ELF-1 (cell line): ENCODE data around the gene MAST4.
"Not testable (repeated sequence)": the region's sequence is repeated elsewhere in the genome, so short reads cannot be mapped to it uniquely, and the experiment has no call there.

Experiments
- DNase-seq: peaks from one replicate; pipeline ENCODE4 v3.0.0-alpha.2; 2016; ENCODE audit warnings: low read depth, low spot score

MAST4 gene

GRCh38 chr5:66646570-66646969 lies 50.4 kb downstream of the MAST4 start:
- no peak for DNase-seq

- no peak for DNase-seq
Measured at GRCh38 chr5:66647146-66647856, 51.1 kb downstream of the MAST4 start.

GRCh38 chr5:66652818-66653217 lies 56.6 kb downstream of the MAST4 start:
- no peak for DNase-seq

GRCh38 chr5:66653325-66653724 lies 57.1 kb downstream of the MAST4 start:
- DNase-seq = no peak

- no peak for DNase-seq
Measured at GRCh38 chr5:66655395-66656324, 59.5 kb downstream of the MAST4 start.

- DNase-seq = peak; percentile 12
Measured at GRCh38 chr5:66658516-66658915, 62.3 kb downstream of the MAST4 start.

- no peak for DNase-seq
Measured at GRCh38 chr5:66659780-66660179, 63.6 kb downstream of the MAST4 start.

- no peak for DNase-seq
Measured at GRCh38 chr5:66660396-66660795, 64.2 kb downstream of the MAST4 start.

GRCh38 chr5:66661149-66661548 lies 65.0 kb downstream of the MAST4 start:
- DNase-seq = peak; percentile 10

GRCh38 chr5:66666778-66667177 lies 70.6 kb downstream of the MAST4 start:
- DNase-seq = no peak

- DNase-seq = no peak
Measured at GRCh38 chr5:66669086-66669861, 73.1 kb downstream of the MAST4 start.

- DNase-seq = no peak
Measured at GRCh38 chr5:66669862-66670195, 73.6 kb downstream of the MAST4 start.

GRCh38 chr5:66671305-66671704 lies 75.1 kb downstream of the MAST4 start:
- DNase-seq = no peak

GRCh38 chr5:66674802-66675201 lies 78.6 kb downstream of the MAST4 start:
- DNase-seq = no peak

GRCh38 chr5:66675406-66675805 lies 79.2 kb downstream of the MAST4 start:
- DNase-seq = no peak

GRCh38 chr5:66680221-66680620 lies 84.0 kb downstream of the MAST4 start:
- DNase-seq = peak; percentile 39

GRCh38 chr5:66680804-66681203 lies 84.6 kb downstream of the MAST4 start:
- no peak for DNase-seq

GRCh38 chr5:66684663-66685062 lies 88.5 kb downstream of the MAST4 start:
- no peak for DNase-seq

GRCh38 chr5:66689522-66690220 lies 93.5 kb downstream of the MAST4 start:
- no peak for DNase-seq

GRCh38 chr5:66694036-66694435 lies 97.8 kb downstream of the MAST4 start:
- DNase-seq = no peak

- DNase-seq = not testable (repeated sequence)
Measured at GRCh38 chr5:66695840-66696239, 99.6 kb downstream of the MAST4 start.
